K562 (cell line): ENCODE results near the gene ACTN3. TPM values are rescaled to one million over a fixed set of nuclear protein-coding genes. Genes with fewer than 3 reads are reported as not detected.
A peak's percentile ranks its signal among the peaks of the same experiment; 100 is the strongest.

Source experiments
- CREB3 ChIP-seq: fragments of 450-650 bp; conservative IDR thresholded peaks from 2 replicates; pipeline ENCODE4 v1.6.1; 2016; ENCODE audit warnings: missing genetic modification characterization, low read depth, mild to moderate bottlenecking, missing compliant biosample characterization, moderate library complexity
- HMGXB4 ChIP-seq: sonication (generic); formaldehyde crosslinking; IDR thresholded peaks from 2 replicates; pipeline ENCODE4 v1.8.1; 2023; ENCODE audit warnings: mild to moderate bottlenecking, missing genetic modification reagents
- MBD2 ChIP-seq: sonication (generic); IDR thresholded peaks from 2 replicates; pipeline ENCODE4 v1.6.1; 2016; ENCODE audit warnings: low read depth, borderline replicate concordance
- PCBP1 ChIP-seq: fragments of 200-400 bp; formaldehyde crosslinking; IDR thresholded peaks from 2 replicates; pipeline ENCODE4 v1.6.1; 2018; ENCODE audit warnings: mild to moderate bottlenecking, low read depth, low read length; ENCODE audit not compliant: poor library complexity, severe bottlenecking
- PHF21A ChIP-seq: fragments of 450-650 bp; IDR thresholded peaks from 2 replicates; pipeline ENCODE4 v1.6.1; 2017; ENCODE audit warnings: low read depth, borderline replicate concordance
- POLR2G ChIP-seq: fragments of 200-400 bp; formaldehyde crosslinking; IDR thresholded peaks from 2 replicates; pipeline ENCODE4 v1.6.1; 2017; ENCODE audit warnings: low read depth, mild to moderate bottlenecking, antibody characterized with exemption, low read length, moderate library complexity
- PREB ChIP-seq: sonication (generic); formaldehyde crosslinking; IDR thresholded peaks from 2 replicates; pipeline ENCODE4 v1.8.1; 2023; ENCODE audit warnings: mild to moderate bottlenecking, missing genetic modification reagents
- PTTG1 ChIP-seq: fragments of 450-650 bp; IDR thresholded peaks from 2 replicates; pipeline ENCODE4 v1.6.1; 2016; ENCODE audit warnings: low read depth, mild to moderate bottlenecking, missing genetic modification characterization, missing compliant biosample characterization
- RCOR1 ChIP-seq, 2 experiments: IDR thresholded peaks; 2 replicates each; pipeline ENCODE4 v1.6.1; 2012; ENCODE audit warnings: low read depth in 2 of 2, low read length in 2 of 2, borderline replicate concordance in 1 of 2, improper control_type of control experiment in 1 of 2
- SRSF1 ChIP-seq: fragments of 200-400 bp; formaldehyde crosslinking; IDR thresholded peaks from 2 replicates; pipeline ENCODE4 v1.6.1; 2017; ENCODE audit warnings: mild to moderate bottlenecking, low read depth, low read length, moderate library complexity
- XRCC5 ChIP-seq: fragments of 200-400 bp; formaldehyde crosslinking; IDR thresholded peaks from 2 replicates; pipeline ENCODE4 v1.6.1; 2017; ENCODE audit warnings: low read depth, mild to moderate bottlenecking, low read length
- ZHX1 ChIP-seq: fragments of 150-350 bp; conservative IDR thresholded peaks from 2 replicates; pipeline ENCODE4 v1.6.1; 2014; ENCODE audit warnings: low read length
- ZNF24 ChIP-seq: fragments of 450-650 bp; IDR thresholded peaks from 2 replicates; pipeline ENCODE4 v1.6.1; 2016
- ZNF263 ChIP-seq: sonication (generic); formaldehyde crosslinking; IDR thresholded peaks from 2 replicates; pipeline ENCODE4 v1.8.0; 2022; ENCODE audit warnings: mild to moderate bottlenecking, missing genetic modification reagents, borderline replicate concordance
- ZNF395 ChIP-seq: fragments of 200-800 bp; sonication (Bioruptor generic); IDR thresholded peaks from 2 replicates; pipeline ENCODE4 v1.6.1; 2017; ENCODE audit warnings: missing genetic modification characterization, missing compliant biosample characterization
- polyA plus RNA-seq, 8 experiments: library from polyadenylated mRNA; depleted of rRNA in 4 of 8; stranded (reverse) in 5 of 8; unstranded in 3 of 8; fragments of >200 nt; fragmentation: Nextera tagmentation in 2 of 8; fragmentation: Illumina TruSeq in 1 of 8; extraction: Ambion mirVana in 2 of 8; extraction: Trizol in 1 of 8; gene quantifications; 2 replicates each; pipeline versions ENCODE4 v1.2.1 to v1.2.3, GENCODE V29; 2011 to 2014; ENCODE audit warnings: inconsistent platforms in 1 of 8, missing spikeins in 1 of 8
- total RNA-seq, 7 experiments: library from RNA; depleted of rRNA in 6 of 7; stranded (reverse); fragments of >200 nt in 6 of 7; fragmentation: Illumina TruSeq in 2 of 7; extraction: Trizol in 2 of 7; gene quantifications; 2 replicates each; pipeline versions ENCODE4 v1.2.1 to v1.2.3, GENCODE V29; 2011 to 2021; ENCODE audit warnings: low replicate concordance in 1 of 7

ACTN3 gene
- total and polyA plus RNA-seq, 9 of the 15 experiments (the other 6 are each of a cell fraction or from before 2014, with no cell fraction given), result not detected

- TF ChIP-seq PTTG1 (tag) (no peak), ZNF395 (CRISPR knock-in tag) (no peak), ZNF263 (peak; percentile 96), PCBP1 (no peak), PREB (no peak), PHF21A (peak; percentile 31; the same call in 1 of the 2 replicates), ZHX1 (no peak), SRSF1 (no peak), POLR2G (peak; percentile 97), HMGXB4 (CRISPR knock-in tag) (0 out of 2 replicates have a peak, but pooled peaks have one; percentile 77), MBD2 (0 out of 2 replicates have a peak, but pooled peaks have one; percentile 10), ZNF24 (no peak; the same call in 1 of the 2 replicates), CREB3 (tag) (no peak), RCOR1 (IDR thresholded peaks at IDR 0.05; ENCODE audit: borderline replicate concordance in 1 of 2, low read depth in 2 of 2, low read length in 2 of 2) (peak in 1 of 2 experiments; percentile 56; a peak in 1 of 4 replicates), XRCC5 (peak; percentile 78)
Observed at GRCh38 chr11:66592457-66593302, 46.0 kb downstream of the ACTN3 start, which contains the start of the genes CCDC87 and CCS (continued).
